B cell (primary cell): Measurements from ENCODE around the gene NTRK2. TPM values are rescaled to one million over a fixed set of nuclear protein-coding genes. Genes with fewer than 3 reads are reported as not detected.

Source experiments
- ATAC-seq: fragments of 200-7000 bp; cut with Tn5 transposase; one replicate; pipeline ENCODE4 v1.10.0; 2021; ENCODE audit warnings: low read depth, mild to moderate bottlenecking, moderate number of reproducible peaks, moderate library complexity
- CTCF ChIA-PET: fragments of 350-600 bp; sonication (Branson Sonifier 250); formaldehyde crosslinking; loops from one replicate; lab custom pipeline; 2021; ENCODE audit warnings: antibody characterized with exemption, inconsistent platforms; lab: Charles Lee
- POLR2A ChIA-PET: fragments of 350-600 bp; sonication (Branson Sonifier 250); formaldehyde crosslinking; loops from one replicate; lab custom pipeline; 2021; ENCODE audit warnings: antibody characterized with exemption; lab: Charles Lee
- DNase-seq: peaks from one replicate; pipeline ENCODE4 v3.0.0; 2013
- H2AFZ ChIP-seq: 2 replicates; pipeline ENCODE4 v1.6.1; 2012; ENCODE audit warnings: mild to moderate bottlenecking, low read depth, low read length; ENCODE audit not compliant: insufficient read depth, poor library complexity, severe bottlenecking
- H3K27ac ChIP-seq, 2 donors: 1 replicate in 1 of 2; 2 replicates in 1 of 2; pipeline ENCODE4 v1.5.1; 2012 to 2013; ENCODE audit warnings: low read length in 2 of 2, mild to moderate bottlenecking in 2 of 2, moderate library complexity in 1 of 2
- H3K27me3 ChIP-seq, 4 experiments: fragments of 200-600 bp in 1 of 4; sonication (generic) in 1 of 4; replicated peaks in 1 of 4; 1 replicate in 2 of 4; 2 replicates in 2 of 4; pipeline versions ENCODE4 v1.6.1 to v1.7.0; 2013 to 2016; ENCODE audit warnings: low read length in 3 of 4, mild to moderate bottlenecking in 2 of 4, mixed read lengths in 1 of 4, moderate library complexity in 1 of 4; ENCODE audit not compliant: insufficient read depth in 4 of 4, control insufficient read depth in 3 of 4; ENCODE audit errors: control extremely low read depth in 1 of 4
- H3K36me3 ChIP-seq, 2 experiments: replicated peaks in 1 of 2; 1 replicate in 1 of 2; 2 replicates in 1 of 2; pipeline versions ENCODE4 v1.6.1 to v1.7.1; 2013; ENCODE audit warnings: low read length in 1 of 2; ENCODE audit not compliant: insufficient read depth in 2 of 2, control insufficient read depth in 1 of 2; ENCODE audit errors: control extremely low read depth in 1 of 2, extremely low read depth in 1 of 2
- H3K4me1 ChIP-seq, 2 donors: fragments of 200-600 bp in 1 of 2; sonication (generic) in 1 of 2; 1 replicate in 1 of 2; 2 replicates in 1 of 2; pipeline versions ENCODE4 v1.5.1 to v1.6.1; 2013 to 2017; ENCODE audit warnings: low read length in 2 of 2; ENCODE audit not compliant: control insufficient read depth in 2 of 2, insufficient read depth in 2 of 2
- H3K4me2 ChIP-seq: replicated peaks from 2 replicates; pipeline ENCODE3; 2012; ENCODE audit warnings: mild to moderate bottlenecking, low read depth, low read length; ENCODE audit not compliant: poor library complexity, severe bottlenecking
- H3K4me3 ChIP-seq, 5 experiments: fragments of 200-600 bp in 1 of 5; sonication (generic) in 1 of 5; 1 replicate in 3 of 5; 2 replicates in 2 of 5; pipeline versions ENCODE4 v1.5.1 to v1.7.0; 2011 to 2016; ENCODE audit warnings: low read length in 4 of 5, mild to moderate bottlenecking in 4 of 5, low read depth in 2 of 5, control low read depth in 1 of 5, moderate library complexity in 1 of 5; ENCODE audit not compliant: insufficient read depth in 1 of 5; ENCODE audit errors: control extremely low read depth in 1 of 5, extremely low read depth in 1 of 5
- H3K79me2 ChIP-seq: fragments of 200-600 bp; sonication (generic); one replicate; pipeline ENCODE4 v1.6.0; 2016; ENCODE audit warnings: low read length; ENCODE audit not compliant: control insufficient read depth, insufficient read depth
- H3K9ac ChIP-seq: fragments of 200-600 bp; sonication (generic); 2 replicates; pipeline ENCODE4 v1.6.1; 2017; ENCODE audit warnings: mild to moderate bottlenecking, low read length, moderate library complexity
- H3K9me3 ChIP-seq, 3 donors: one replicate each; pipeline versions ENCODE4 v1.6.1 to v1.7.1; 2013; ENCODE audit warnings: low read length in 2 of 3; ENCODE audit not compliant: control insufficient read depth in 2 of 3, insufficient read depth in 1 of 3; ENCODE audit errors: control extremely low read depth in 1 of 3
- H4K20me1 ChIP-seq: 2 replicates; pipeline ENCODE4 v1.6.0; 2012; ENCODE audit warnings: mild to moderate bottlenecking, low read length; ENCODE audit not compliant: insufficient read depth, control insufficient read depth, poor library complexity, severe bottlenecking
- H3K27ac Mint-ChIP-seq: one replicate; pipeline ENCODE4 v1.8.0; 2021; ENCODE audit warnings: mixed read lengths
- H3K27me3 Mint-ChIP-seq: one replicate; pipeline ENCODE4 v1.8.0; 2021; ENCODE audit warnings: mixed read lengths
- H3K4me1 Mint-ChIP-seq: one replicate; pipeline ENCODE4 v1.8.0; 2021; ENCODE audit warnings: mixed read lengths
- H3K4me3 Mint-ChIP-seq: one replicate; pipeline ENCODE4 v1.8.0; 2021; ENCODE audit warnings: mixed read lengths
- H3K9me3 Mint-ChIP-seq: one replicate; pipeline ENCODE4 v1.8.0; 2022; ENCODE audit warnings: mixed read lengths; ENCODE audit not compliant: insufficient read depth
- CTCF ChIP-seq: fragments of 200-600 bp; IDR thresholded peaks from one replicate; pipeline ENCODE4 v1.8.0; 2022; ENCODE audit warnings: antibody characterized with exemption, mild to moderate bottlenecking
- EZH2 ChIP-seq: IDR thresholded peaks from 2 replicates; pipeline ENCODE4 v1.6.1; 2012; ENCODE audit warnings: borderline replicate concordance, low read depth, mild to moderate bottlenecking, moderate library complexity, low read length; ENCODE audit not compliant: insufficient read depth, poor library complexity, severe bottlenecking
- WGBS: methylation state at CpG from one replicate; pipeline ENCODE4 v1.1.5; 2013; ENCODE audit warnings: missing lambda C conversion rate; ENCODE audit not compliant: insufficient coverage; 5-methylcytosine and 5-hydroxymethylcytosine counted together
- intact Hi-C: fragments of 100-400 bp; cut with micrococcal nuclease; formaldehyde crosslinking; loops from one replicate; pipeline ENCODE4 v1.10.0; 2022
- polyA plus RNA-seq: library from polyadenylated mRNA; depleted of rRNA; stranded (reverse); fragments of >200 nt; gene quantifications from 2 replicates; pipeline ENCODE4 v1.2.3, GENCODE V29; 2012
- total RNA-seq, 2 donors: library from RNA; stranded (reverse); fragments of 120-200 nt in 1 of 2; gene quantifications; 1 replicate in 1 of 2; 2 replicates in 1 of 2; pipeline versions ENCODE4 v1.2.3 to v1.2.4, GENCODE V29; 2013 to 2022

The NTRK2 gene
- total and polyA plus RNA-seq, 2 donors (not counting 1 experiment from before 2014, with no cell fraction given), result 0.03 to 0.10 TPM

- Histone ChIP-seq H3K4me2 (no peak overlapping the region), H4K20me1 (no peaks in the 10 kb centered on the region), H2AFZ (no peak overlapping the region), H3K36me3 (no peaks in the 10 kb centered on the region), H3K9me3 (no peaks in the 10 kb centered on the region), H3K9ac (no peak overlapping the region), H3K27me3 (no peaks in the 10 kb centered on the region), H3K4me1 (no peaks in the 10 kb centered on the region), H3K4me3 (no peak overlapping the region), H3K79me2 (no peaks in the 10 kb centered on the region), H3K27ac (no peak overlapping the region)
- DNase-seq (no peak), ATAC-seq (no peak)
- CTCF ChIA-PET, result no interaction called here
- no peaks in the 10 kb centered on the region for H3K9me3 Mint-ChIP-seq
- H3K4me1 Mint-ChIP-seq, result no peaks in the 10 kb centered on the region
- H3K27me3 Mint-ChIP-seq, result no peaks in the 10 kb centered on the region
- POLR2A ChIA-PET, result no interaction called here
- 100% methylated on average over 3 of the region's 3 CpGs for WGBS
- H3K4me3 Mint-ChIP-seq, result no peak overlapping the region
- intact Hi-C loops, result no loop called here
- TF ChIP-seq EZH2 (no peak), CTCF (no peak)
- no peak overlapping the region for H3K27ac Mint-ChIP-seq
Measured at GRCh38 chr9:84647699-84648098, 21.8 kb upstream of the NTRK2 start.

GRCh38 chr9:84652496-84653120 lies 16.9 kb upstream of the NTRK2 start:
- no peak for DNase-seq
- intact Hi-C loops, result no loop called here
- CTCF ChIA-PET, result no interaction called here

More at GRCh38 chr9:84652496-84653120, 16.9 kb upstream of the NTRK2 start:
- H3K9ac ChIP-seq, result no peak overlapping the region
- no peak overlapping the region for H3K4me2 ChIP-seq
- no peak for ATAC-seq
- no peak overlapping the region for H3K4me3 ChIP-seq
- no peak for TF ChIP-seq CTCF
- POLR2A ChIA-PET, result no interaction called here
- no peak overlapping the region for H3K27ac ChIP-seq
- Mint-ChIP-seq H3K27ac (no peak overlapping the region), H3K27me3 (peaks cover 4% of the 10 kb centered on the region), H3K4me1 (no peaks in the 10 kb centered on the region), H3K9me3 (no peaks in the 10 kb centered on the region), H3K4me3 (no peak overlapping the region)
- no peaks in the 10 kb centered on the region for H3K36me3 ChIP-seq
- no peaks in the 10 kb centered on the region for H3K9me3 ChIP-seq
- H3K4me1 ChIP-seq, result no peaks in the 10 kb centered on the region
- no peaks in the 10 kb centered on the region for H3K79me2 ChIP-seq
- no peak overlapping the region for H2AFZ ChIP-seq
- WGBS, result 83% methylated on average over 2 of the region's 4 CpGs
- H4K20me1 ChIP-seq, result no peaks in the 10 kb centered on the region
- H3K27me3 ChIP-seq, result no peaks in the 10 kb centered on the region
